Measurements from ENCODE around the gene ABHD8.

The ABHD8 gene

GRCh38 chr19:17263712-17264640 is 39.2 kb downstream of the ABHD8 start:
- DNase-seq = no peak

GRCh38 chr19:17262557-17262956 is 40.7 kb downstream of the ABHD8 start:
- no peak for DNase-seq

- peak; percentile 72 to 90 (median 83) for DNase-seq
Observed at GRCh38 chr19:17260842-17261325, 42.3 kb downstream of the ABHD8 start.

- DNase-seq = no peak
Observed at GRCh38 chr19:17259934-17260333, 43.3 kb downstream of the ABHD8 start.

GRCh38 chr19:17259118-17259780 is 44.0 kb downstream of the ABHD8 start:
- no peak for DNase-seq

- DNase-seq = no peak
Observed at GRCh38 chr19:17256130-17256529, 47.1 kb downstream of the ABHD8 start.

GRCh38 chr19:17255150-17255621 is 48.0 kb downstream of the ABHD8 start:
- DNase-seq = no peak

- no peak for DNase-seq
Observed at GRCh38 chr19:17254636-17255035, 48.6 kb downstream of the ABHD8 start.

- DNase-seq = no peak
Observed at GRCh38 chr19:17249887-17250548, 53.2 kb downstream of the ABHD8 start.

- DNase-seq = no peak
Observed at GRCh38 chr19:17248011-17248776, 55.0 kb downstream of the ABHD8 start.

- DNase-seq = no peak
Observed at GRCh38 chr19:17246681-17247425, 56.4 kb downstream of the ABHD8 start.

GRCh38 chr19:17245535-17245984 is 57.7 kb downstream of the ABHD8 start, which contains the start of gene NR2F6:
NR2F6 (minus strand) TSS chr19:17245919; CDS start chr19:17245220, 699 bp downstream.
- DNase-seq = no peak

GRCh38 chr19:17244618-17245534 is 58.3 kb downstream of the ABHD8 start:
- DNase-seq = no peak

- no peak for DNase-seq
Observed at GRCh38 chr19:17243830-17244617, 59.2 kb downstream of the ABHD8 start.

GRCh38 chr19:17243211-17243829 is 59.9 kb downstream of the ABHD8 start:
- DNase-seq = no peak

- DNase-seq = no peak
Observed at GRCh38 chr19:17242431-17243208, 60.6 kb downstream of the ABHD8 start.
